WERI-Rb-1 (cell line): ENCODE measurements around the gene LONP2.
A peak's percentile ranks its signal among the peaks of the same experiment; 100 is the strongest.

Experiments
- DNase-seq: peaks from one replicate; pipeline ENCODE4 v3.0.0-alpha.2; 2020
- H3K27ac ChIP-seq: fragments of 250-450 bp; sonication (Bioruptor Pico); 2 replicates; pipeline ENCODE4 v1.5.1; 2020; ENCODE audit warnings: mild to moderate bottlenecking, moderate library complexity
- H3K27me3 ChIP-seq: fragments of 250-450 bp; sonication (Bioruptor Pico); 2 replicates; pipeline ENCODE4 v1.5.1; 2021; ENCODE audit warnings: mild to moderate bottlenecking, low read depth, moderate library complexity; ENCODE audit not compliant: insufficient read depth, severe bottlenecking
- H3K36me3 ChIP-seq: fragments of 250-450 bp; sonication (Bioruptor Pico); 2 replicates; pipeline ENCODE4 v1.5.1; 2020; ENCODE audit warnings: mild to moderate bottlenecking, moderate library complexity
- H3K4me3 ChIP-seq: 2 replicates; pipeline ENCODE4 v1.5.1; 2011; ENCODE audit warnings: low read depth, mild to moderate bottlenecking, control low read depth, low read length
- H3K9me3 ChIP-seq: fragments of 250-450 bp; sonication (Bioruptor Pico); 2 replicates; pipeline ENCODE4 v1.5.1; 2021; ENCODE audit warnings: mild to moderate bottlenecking, moderate library complexity; ENCODE audit not compliant: severe bottlenecking
- TF ChIP-seq, protein P1 (sequence below): IDR thresholded peaks from 2 replicates; pipeline ENCODE4 v1.5.1; 2011; ENCODE audit warnings: low read depth, mild to moderate bottlenecking, control low read depth, inconsistent platforms, low read length

The LONP2 gene

DNA sequence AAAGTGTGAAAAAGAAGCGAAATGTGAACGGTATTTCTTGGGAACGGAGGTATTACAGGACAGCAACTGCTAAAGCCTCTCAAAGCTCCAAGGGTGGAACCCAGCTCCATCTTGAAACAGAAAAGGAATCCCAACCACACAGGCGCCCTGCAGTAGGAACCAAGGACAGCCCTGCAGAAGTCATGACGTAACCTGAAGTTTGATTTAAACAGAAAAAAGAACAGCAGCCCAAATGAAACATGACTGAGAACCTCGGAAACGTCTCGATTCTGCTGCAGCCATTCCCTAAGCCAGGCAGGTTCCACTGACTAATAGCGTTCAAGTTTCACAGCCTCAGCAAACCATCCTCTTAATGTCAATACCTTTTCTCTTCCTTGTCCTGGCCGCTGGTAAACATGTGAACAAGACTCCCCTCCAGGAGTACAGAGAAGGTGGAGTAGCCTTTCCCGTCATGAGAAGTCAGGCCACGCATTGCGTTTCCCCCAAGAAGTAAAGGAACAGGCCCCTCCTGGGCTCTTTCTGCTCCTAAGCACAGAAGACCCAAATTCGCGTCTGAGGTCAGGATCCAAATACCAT, 121.0 kb downstream of the LONP2 start:
- Histone ChIP-seq H3K27me3 (no peaks in the 10 kb centered on the region), H3K4me3 (peak overlapping the region; percentile 54), H3K27ac (peak overlapping the region; percentile 43; the same call in 1 of the 2 replicates), H3K9me3 (no peaks in the 10 kb centered on the region), H3K36me3 (peaks cover 10% of the 10 kb centered on the region)
- TF ChIP-seq, protein P1, sequence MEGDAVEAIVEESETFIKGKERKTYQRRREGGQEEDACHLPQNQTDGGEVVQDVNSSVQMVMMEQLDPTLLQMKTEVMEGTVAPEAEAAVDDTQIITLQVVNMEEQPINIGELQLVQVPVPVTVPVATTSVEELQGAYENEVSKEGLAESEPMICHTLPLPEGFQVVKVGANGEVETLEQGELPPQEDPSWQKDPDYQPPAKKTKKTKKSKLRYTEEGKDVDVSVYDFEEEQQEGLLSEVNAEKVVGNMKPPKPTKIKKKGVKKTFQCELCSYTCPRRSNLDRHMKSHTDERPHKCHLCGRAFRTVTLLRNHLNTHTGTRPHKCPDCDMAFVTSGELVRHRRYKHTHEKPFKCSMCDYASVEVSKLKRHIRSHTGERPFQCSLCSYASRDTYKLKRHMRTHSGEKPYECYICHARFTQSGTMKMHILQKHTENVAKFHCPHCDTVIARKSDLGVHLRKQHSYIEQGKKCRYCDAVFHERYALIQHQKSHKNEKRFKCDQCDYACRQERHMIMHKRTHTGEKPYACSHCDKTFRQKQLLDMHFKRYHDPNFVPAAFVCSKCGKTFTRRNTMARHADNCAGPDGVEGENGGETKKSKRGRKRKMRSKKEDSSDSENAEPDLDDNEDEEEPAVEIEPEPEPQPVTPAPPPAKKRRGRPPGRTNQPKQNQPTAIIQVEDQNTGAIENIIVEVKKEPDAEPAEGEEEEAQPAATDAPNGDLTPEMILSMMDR, result no peak
- no peak for DNase-seq

DNA sequence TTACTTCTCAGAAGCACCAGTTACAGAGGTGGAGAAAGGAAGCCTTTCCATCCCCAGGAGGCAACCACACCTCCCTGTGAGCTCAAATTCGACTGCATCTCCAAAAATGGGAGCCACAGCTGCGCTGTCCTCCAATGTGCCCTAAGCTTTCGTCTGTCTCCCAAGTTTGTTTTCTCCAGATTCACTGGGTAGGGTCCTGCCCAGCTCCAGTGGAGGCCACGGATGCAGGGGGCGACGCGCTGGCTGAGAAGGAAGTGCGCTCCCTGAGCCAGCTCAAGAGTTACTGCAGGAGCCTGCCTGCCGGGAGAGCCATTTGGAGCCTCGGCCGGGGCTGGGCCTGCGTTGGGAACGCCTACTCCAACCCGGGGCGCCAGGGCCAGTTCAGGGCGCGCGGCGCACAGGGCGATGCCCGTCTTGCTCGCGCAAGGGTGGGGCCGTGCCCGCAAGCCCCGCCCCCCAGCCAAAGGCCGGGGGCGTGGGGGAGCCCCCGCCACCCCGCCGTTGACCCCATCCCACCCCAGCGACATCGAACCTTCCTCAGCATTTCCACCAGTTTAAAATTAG, 121.6 kb downstream of the LONP2 start:
- peak overlapping the region; percentile 66 for H3K27ac ChIP-seq
- peak; percentile 79 for DNase-seq
- peaks cover 10% of the 10 kb centered on the region for H3K36me3 ChIP-seq
- no peaks in the 10 kb centered on the region for H3K9me3 ChIP-seq
- TF ChIP-seq, protein P1, result 0 out of 2 replicates have a peak, but pooled peaks have one; percentile 4
- H3K4me3 ChIP-seq, result peak overlapping the region; percentile 54
- no peaks in the 10 kb centered on the region for H3K27me3 ChIP-seq

DNA sequence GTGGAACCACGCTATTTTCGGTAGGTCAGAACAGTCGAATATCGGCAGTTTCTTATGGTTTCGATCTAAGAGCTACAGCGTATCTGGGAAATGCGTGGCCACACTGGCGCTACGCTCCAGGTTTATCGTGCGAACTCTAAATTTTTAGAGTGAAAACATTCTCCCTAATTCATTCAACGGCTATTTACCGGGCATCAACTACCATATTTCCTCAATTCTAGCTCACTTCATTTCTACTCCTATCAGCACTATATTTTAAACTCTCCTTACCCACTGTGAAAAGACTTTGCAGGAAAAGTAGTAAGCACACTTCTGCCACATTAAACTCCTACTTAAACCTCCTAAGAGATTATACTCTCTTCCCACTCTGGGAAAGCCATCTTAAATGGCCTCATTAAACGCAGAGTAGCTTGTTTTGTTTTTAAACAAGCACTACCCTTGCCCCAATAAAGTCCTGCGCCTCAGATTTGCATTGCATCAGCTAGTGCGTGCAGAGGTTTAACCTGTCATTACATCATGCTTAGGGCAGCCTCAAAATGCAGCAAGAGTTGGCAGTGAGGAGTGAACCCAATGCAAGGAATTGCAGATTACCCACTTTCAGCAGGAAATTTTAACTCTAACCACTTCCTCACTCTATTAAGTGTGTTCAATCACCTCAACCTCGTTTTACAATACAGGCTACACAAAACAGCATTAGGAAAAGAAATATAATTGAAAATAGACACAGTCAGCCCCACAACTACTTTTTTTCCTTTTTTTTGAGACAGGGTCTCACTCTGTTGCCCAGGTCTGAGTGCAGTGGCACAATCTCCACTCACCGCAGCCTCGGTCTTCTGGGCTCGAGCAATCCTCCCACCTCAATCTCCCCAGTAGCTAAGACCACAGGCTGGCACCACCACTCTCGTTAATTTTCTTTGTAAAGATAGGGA, 122.3 kb downstream of the LONP2 start:
- no peaks in the 10 kb centered on the region for H3K9me3 ChIP-seq
- TF ChIP-seq, protein P1, result no peak
- no peaks in the 10 kb centered on the region for H3K27me3 ChIP-seq
- peak overlapping the region; percentile 66 for H3K27ac ChIP-seq
- peak overlapping the region; percentile 54 for H3K4me3 ChIP-seq
- peaks cover 8% of the 10 kb centered on the region for H3K36me3 ChIP-seq
- DNase-seq, result no peak

DNA sequence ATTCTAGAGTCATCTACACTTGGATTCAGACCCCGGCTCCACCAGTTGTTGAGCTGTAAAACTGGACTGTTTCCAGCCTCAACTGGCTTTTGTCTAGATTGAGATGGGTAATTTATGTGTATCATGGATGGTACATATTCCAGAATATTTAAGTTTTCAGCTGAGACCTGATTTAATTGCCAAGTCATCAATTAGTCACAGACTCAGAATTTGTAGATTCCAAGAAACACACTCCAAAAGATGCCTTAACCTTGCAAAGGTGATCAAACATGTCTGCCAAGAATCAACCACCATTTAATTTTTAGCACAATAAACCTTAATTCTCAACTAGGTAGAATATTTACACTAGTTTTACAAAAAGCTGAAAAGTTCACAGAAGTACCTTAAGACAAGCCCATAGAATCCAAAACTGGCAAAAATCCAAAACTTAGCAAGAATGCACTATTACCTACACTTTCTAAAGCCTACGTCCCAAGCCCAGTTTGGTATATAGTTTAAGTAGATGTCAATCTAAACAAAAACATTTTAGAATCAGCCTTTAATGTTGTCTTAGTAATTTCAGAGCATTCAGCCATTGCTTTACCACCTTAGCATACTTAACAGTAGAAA, 123.4 kb downstream of the LONP2 start:
- H3K27ac ChIP-seq, result 0 out of 2 replicates have a peak overlapping the region, but pooled peaks have one; percentile 66
- no peaks in the 10 kb centered on the region for H3K9me3 ChIP-seq
- no peak for DNase-seq
- TF ChIP-seq, protein P1, result no peak
- H3K4me3 ChIP-seq, result no peak overlapping the region
- H3K27me3 ChIP-seq, result no peaks in the 10 kb centered on the region
- no peaks in the 10 kb centered on the region; the same call in 1 of the 2 replicates for H3K36me3 ChIP-seq

DNA sequence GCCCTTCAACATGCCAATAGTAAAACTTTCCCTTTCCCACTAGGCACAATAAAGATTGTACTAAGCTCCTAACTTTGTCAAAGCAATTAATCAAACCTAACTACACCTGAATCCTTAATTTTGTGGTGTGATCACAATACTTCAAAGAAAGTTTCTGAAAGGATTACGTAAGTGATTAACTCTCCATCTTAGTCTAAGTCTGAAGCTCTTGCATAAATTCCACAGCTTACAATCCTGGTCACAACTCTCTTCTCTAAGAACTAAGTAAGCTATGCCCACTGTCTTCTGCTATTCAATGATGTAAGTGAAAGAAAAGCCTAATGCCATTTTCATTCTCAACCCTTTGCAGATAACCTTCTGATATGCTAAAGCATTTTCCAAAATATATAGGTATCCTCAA, 125.7 kb downstream of the LONP2 start:
- Histone ChIP-seq H3K27ac (no peak overlapping the region), H3K27me3 (no peaks in the 10 kb centered on the region), H3K9me3 (no peaks in the 10 kb centered on the region), H3K4me3 (no peak overlapping the region), H3K36me3 (no peaks in the 10 kb centered on the region; the same call in 1 of the 2 replicates)
- no peak for DNase-seq
- TF ChIP-seq, protein P1, result no peak
